Right atrium auricular region (tissue), 2 donors: ENCODE results near the gene ASB1. TPM values are rescaled to one million over a fixed set of nuclear protein-coding genes. Genes with fewer than 3 reads are reported as not detected.

Experiments
- DNase-seq: peaks from one replicate; pipeline ENCODE4 v3.0.0-alpha.2; 2019; ENCODE audit warnings: low spot score
- H3K27ac ChIP-seq, 2 donors: fragments of 200-600 bp; sonication (generic); 1 replicate in 1 of 2; 2 replicates in 1 of 2; pipeline ENCODE4 v1.5.1; 2016 to 2019
- H3K27me3 ChIP-seq, 2 donors: fragments of 200-600 bp; sonication (generic); one replicate each; pipeline versions ENCODE4 v1.5.1 to v1.6.0; 2017 to 2019
- H3K36me3 ChIP-seq: fragments of 200-600 bp; sonication (generic); one replicate; pipeline ENCODE4 v1.5.1; 2016
- H3K4me1 ChIP-seq, 2 donors: fragments of 200-600 bp; sonication (generic); one replicate each; pipeline versions ENCODE4 v1.5.1 to v1.6.0; 2017 to 2019
- H3K4me3 ChIP-seq, 2 donors: fragments of 200-600 bp; sonication (generic); 1 replicate in 1 of 2; 2 replicates in 1 of 2; pipeline ENCODE4 v1.5.1; 2017 to 2019; ENCODE audit warnings: mild to moderate bottlenecking in 1 of 2, moderate library complexity in 1 of 2
- H3K9me3 ChIP-seq, 2 donors: fragments of 200-600 bp; sonication (generic); one replicate each; pipeline ENCODE4 v1.5.1; 2019
- total RNA-seq, 2 donors: library from RNA; depleted of rRNA; stranded (reverse); fragments of >200 nt; gene quantifications; one replicate each; pipeline ENCODE4 v1.1.0, GENCODE V29; 2016
- TF ChIP-seq, protein P1 (sequence below), 2 donors: fragments of 200-600 bp; sonication (generic); IDR thresholded peaks; one replicate each; pipeline ENCODE4 v1.5.1; 2019; ENCODE audit warnings: antibody characterized with exemption in 2 of 2

ASB1 gene
- total RNA-seq, 2 donors from 2014 or later, result 32.3 to 43.6 TPM

- no peak overlapping the region for H3K27ac ChIP-seq
- peaks cover 14% of the 10 kb centered on the region for H3K36me3 ChIP-seq
- peaks cover 0 to 6% of the 10 kb centered on the region in 2 donors for H3K9me3 ChIP-seq
- TF ChIP-seq, protein P1, sequence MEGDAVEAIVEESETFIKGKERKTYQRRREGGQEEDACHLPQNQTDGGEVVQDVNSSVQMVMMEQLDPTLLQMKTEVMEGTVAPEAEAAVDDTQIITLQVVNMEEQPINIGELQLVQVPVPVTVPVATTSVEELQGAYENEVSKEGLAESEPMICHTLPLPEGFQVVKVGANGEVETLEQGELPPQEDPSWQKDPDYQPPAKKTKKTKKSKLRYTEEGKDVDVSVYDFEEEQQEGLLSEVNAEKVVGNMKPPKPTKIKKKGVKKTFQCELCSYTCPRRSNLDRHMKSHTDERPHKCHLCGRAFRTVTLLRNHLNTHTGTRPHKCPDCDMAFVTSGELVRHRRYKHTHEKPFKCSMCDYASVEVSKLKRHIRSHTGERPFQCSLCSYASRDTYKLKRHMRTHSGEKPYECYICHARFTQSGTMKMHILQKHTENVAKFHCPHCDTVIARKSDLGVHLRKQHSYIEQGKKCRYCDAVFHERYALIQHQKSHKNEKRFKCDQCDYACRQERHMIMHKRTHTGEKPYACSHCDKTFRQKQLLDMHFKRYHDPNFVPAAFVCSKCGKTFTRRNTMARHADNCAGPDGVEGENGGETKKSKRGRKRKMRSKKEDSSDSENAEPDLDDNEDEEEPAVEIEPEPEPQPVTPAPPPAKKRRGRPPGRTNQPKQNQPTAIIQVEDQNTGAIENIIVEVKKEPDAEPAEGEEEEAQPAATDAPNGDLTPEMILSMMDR (IDR thresholded peaks at IDR 0.05), result no peak
- no peak for DNase-seq
- H3K4me1 ChIP-seq, result peaks cover 0 to 26% of the 10 kb centered on the region in 2 donors
- no peaks in the 10 kb centered on the region for H3K27me3 ChIP-seq
- no peak overlapping the region for H3K4me3 ChIP-seq
Measured at GRCh38 chr2:238428866-238429265, 2.1 kb downstream of the ASB1 start.

DNA sequence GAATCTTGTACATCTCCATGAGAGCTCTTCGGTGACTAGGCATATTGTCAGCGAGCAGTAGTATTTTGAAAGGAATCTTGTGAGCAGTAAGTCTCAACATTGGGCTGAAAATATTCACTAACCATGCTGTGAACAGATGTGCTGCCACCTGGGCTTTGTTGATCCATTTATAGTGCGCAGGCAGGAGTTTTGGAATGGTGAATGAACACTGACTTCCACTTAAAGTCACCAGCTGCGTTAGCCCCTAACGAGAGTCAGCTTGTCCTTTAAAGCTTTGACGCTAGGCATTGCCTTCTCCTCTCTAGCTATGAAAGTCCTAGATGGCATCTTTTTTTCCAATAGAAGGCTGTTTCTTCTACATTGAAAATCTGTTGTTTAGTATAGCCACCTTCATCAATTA lies 4.1 kb downstream of the ASB1 start:
- Histone ChIP-seq H3K36me3 (peaks cover 34% of the 10 kb centered on the region), H3K4me1 (peaks cover 0 to 23% of the 10 kb centered on the region in 2 donors), H3K27ac (no peak overlapping the region), H3K9me3 (peaks cover 0 to 6% of the 10 kb centered on the region in 2 donors), H3K27me3 (no peaks in the 10 kb centered on the region), H3K4me3 (no peak overlapping the region)
- no peak for DNase-seq
- TF ChIP-seq, protein P1 (IDR thresholded peaks at IDR 0.05), result no peak

DNA sequence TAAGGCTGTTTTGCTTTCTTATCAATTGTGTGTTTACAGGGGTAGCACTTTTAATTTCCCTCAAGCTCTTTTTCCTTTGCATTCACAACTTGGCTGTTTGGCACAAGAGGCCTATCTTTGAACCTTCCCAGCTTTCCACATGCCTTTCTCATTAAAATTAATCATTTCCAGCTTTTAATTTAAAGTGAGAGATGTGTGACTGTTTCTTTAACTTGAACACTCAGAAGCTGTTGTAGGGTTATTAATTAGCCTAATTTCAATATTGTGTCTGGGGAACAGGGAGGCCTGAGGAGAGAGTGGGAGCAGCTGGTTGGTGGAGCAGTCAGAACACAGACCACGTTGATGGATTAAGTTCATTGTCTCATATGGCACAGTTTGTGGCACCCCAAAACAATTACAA lies 4.7 kb downstream of the ASB1 start:
- peaks cover 0 to 16% of the 10 kb centered on the region in 2 donors for H3K4me1 ChIP-seq
- DNase-seq, result no peak
- H3K4me3 ChIP-seq, result no peak overlapping the region
- peaks cover 39% of the 10 kb centered on the region for H3K36me3 ChIP-seq
- TF ChIP-seq, protein P1 (IDR thresholded peaks at IDR 0.05), result no peak
- H3K27me3 ChIP-seq, result no peaks in the 10 kb centered on the region
- H3K9me3 ChIP-seq, result peaks cover 0 to 6% of the 10 kb centered on the region in 2 donors
- no peak overlapping the region for H3K27ac ChIP-seq

GRCh38 chr2:238433300-238433915 lies 6.7 kb downstream of the ASB1 start:
- no peak overlapping the region for H3K4me3 ChIP-seq
- peaks cover 0 to 6% of the 10 kb centered on the region in 2 donors for H3K9me3 ChIP-seq
- H3K4me1 ChIP-seq, result peaks cover 0 to 5% of the 10 kb centered on the region in 2 donors
- DNase-seq, result no peak
- H3K27ac ChIP-seq, result no peak overlapping the region
- TF ChIP-seq, protein P1 (IDR thresholded peaks at IDR 0.05), result no peak
- no peaks in the 10 kb centered on the region for H3K27me3 ChIP-seq
- H3K36me3 ChIP-seq, result peaks cover 39% of the 10 kb centered on the region

GRCh38 chr2:238433941-238434845 lies 7.5 kb downstream of the ASB1 start:
- peaks cover 39% of the 10 kb centered on the region for H3K36me3 ChIP-seq
- no peak for DNase-seq
- H3K9me3 ChIP-seq, result peaks cover 0 to 6% of the 10 kb centered on the region in 2 donors
- peaks cover 0 to 8% of the 10 kb centered on the region in 2 donors for H3K4me1 ChIP-seq
- H3K27me3 ChIP-seq, result no peaks in the 10 kb centered on the region
- H3K27ac ChIP-seq, result no peak overlapping the region
- TF ChIP-seq, protein P1 (IDR thresholded peaks at IDR 0.05), result no peak
- no peak overlapping the region for H3K4me3 ChIP-seq
